IPS DF 6.9 (cell line): ENCODE measurements around the gene MEIG1.
"Not testable (repeated sequence)": the region's sequence is repeated elsewhere in the genome, so short reads cannot be mapped to it uniquely, and the experiment has no call there.

Source experiments
- DNase-seq: peaks from one replicate; pipeline ENCODE4 v3.0.0-alpha.2; 2013; ENCODE audit warnings: low read depth, low spot score
- H3K27ac ChIP-seq: one replicate; pipeline ENCODE4 v1.5.1; 2013; ENCODE audit warnings: low read length, control low read depth
- H3K27me3 ChIP-seq: 2 replicates; pipeline ENCODE4 v1.6.1; 2013; ENCODE audit warnings: mild to moderate bottlenecking, low read length; ENCODE audit not compliant: control insufficient read depth, insufficient read depth
- H3K36me3 ChIP-seq: 2 replicates; pipeline ENCODE4 v1.6.1; 2013; ENCODE audit warnings: low read length; ENCODE audit not compliant: control insufficient read depth, insufficient read depth
- H3K4me1 ChIP-seq: 2 replicates; pipeline ENCODE4 v1.6.1; 2013; ENCODE audit warnings: low read length; ENCODE audit not compliant: control insufficient read depth, insufficient read depth
- H3K4me3 ChIP-seq: 2 replicates; pipeline ENCODE4 v1.5.1; 2013; ENCODE audit warnings: mild to moderate bottlenecking, low read length
- H3K9me3 ChIP-seq: 2 replicates; pipeline ENCODE4 v1.6.1; 2013; ENCODE audit warnings: low read length, inconsistent platforms; ENCODE audit not compliant: control insufficient read depth, insufficient read depth
- WGBS: extraction: QIAGEN DNeasy Blood & Tissue Kit; methylation state at CpG from one replicate; pipeline ENCODE4 v1.1.7; 2013; ENCODE audit warnings: mixed read lengths, missing lambda C conversion rate; ENCODE audit not compliant: insufficient read length, insufficient coverage; 5-methylcytosine and 5-hydroxymethylcytosine counted together

The MEIG1 gene

GRCh38 chr10:14954001-14954770 lies 5.0 kb upstream of the MEIG1 start, which contains the start of gene DCLRE1C:
TSS of gene DCLRE1C (minus strand) at chr10:14954096. CDS start at chr10:14954010, 86 bp downstream.
- no peaks in the 10 kb centered on the region; the same call in 1 of the 2 replicates for H3K36me3 ChIP-seq
- no CpG with 5 or more reads among the region's 45 CpGs for WGBS
- H3K4me1 ChIP-seq, result no peaks in the 10 kb centered on the region
- no peaks in the 10 kb centered on the region for H3K27me3 ChIP-seq
- H3K27ac ChIP-seq, result no peak within 1 kb of the TSS
- DNase-seq, result peak; percentile 68
- no peaks in the 10 kb centered on the region for H3K9me3 ChIP-seq
- peak within 1 kb of the TSS; percentile 41; the same call in 1 of the 2 replicates for H3K4me3 ChIP-seq

DNA sequence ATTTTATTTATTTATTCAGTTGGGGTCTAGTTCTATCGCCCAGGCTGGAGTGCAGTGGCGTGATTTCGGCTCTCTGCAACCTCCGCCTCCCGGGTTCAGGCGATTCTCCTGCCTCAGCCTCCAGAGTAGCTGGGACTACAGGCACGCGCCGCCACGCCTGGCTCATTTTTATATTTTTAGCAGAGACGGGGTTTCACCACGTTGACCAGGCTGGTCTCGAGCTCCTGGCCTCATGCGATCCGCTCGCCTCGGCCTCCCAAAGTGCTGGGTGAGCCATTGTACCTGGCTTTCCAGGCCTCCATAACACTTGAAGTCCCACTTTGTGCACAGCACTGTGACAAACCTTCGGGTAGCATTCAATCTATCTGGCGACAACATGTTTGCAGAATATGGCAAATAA lies 4.3 kb upstream of the MEIG1 start:
- no peak overlapping the region for H3K4me3 ChIP-seq

GRCh38 chr10:14958872-14959220 lies 342 bp upstream of the MEIG1 start:
- Histone ChIP-seq H3K4me1 (no peaks in the 10 kb centered on the region), H3K27ac (no peak overlapping the region), H3K27me3 (no peaks in the 10 kb centered on the region), H3K36me3 (no peaks in the 10 kb centered on the region), H3K9me3 (no peaks in the 10 kb centered on the region), H3K4me3 (peak overlapping the region; percentile 76; the same call in 1 of the 2 replicates)
- no CpG with 5 or more reads among the region's 12 CpGs for WGBS
- DNase-seq, result no peak

More for the DNA sequence above, 4.3 kb upstream of the MEIG1 start:
- no CpG with 5 or more reads among the region's 19 CpGs for WGBS
- Histone ChIP-seq H3K36me3 (no peaks in the 10 kb centered on the region; the same call in 1 of the 2 replicates), H3K27ac (no peak overlapping the region), H3K4me1 (no peaks in the 10 kb centered on the region), H3K27me3 (no peaks in the 10 kb centered on the region), H3K9me3 (no peaks in the 10 kb centered on the region)
- no peak for DNase-seq

- H3K9me3 ChIP-seq, result no peaks in the 10 kb centered on the region
- H3K4me1 ChIP-seq, result no peaks in the 10 kb centered on the region
- H3K27me3 ChIP-seq, result no peaks in the 10 kb centered on the region
- no peaks in the 10 kb centered on the region for H3K36me3 ChIP-seq
- no peak for DNase-seq
- no peak overlapping the region for H3K27ac ChIP-seq
- no CpG with 5 or more reads among the region's 2 CpGs for WGBS
- H3K4me3 ChIP-seq, result no peak overlapping the region
Observed at GRCh38 chr10:14967897-14968296, 8.7 kb downstream of the MEIG1 start.

GRCh38 chr10:14971867-14972448 lies 12.8 kb downstream of the MEIG1 start:
- no peaks in the 10 kb centered on the region for H3K9me3 ChIP-seq
- H3K36me3 ChIP-seq, result no peaks in the 10 kb centered on the region
- H3K4me1 ChIP-seq, result no peaks in the 10 kb centered on the region
- H3K4me3 ChIP-seq, result no peak overlapping the region
- H3K27me3 ChIP-seq, result no peaks in the 10 kb centered on the region
- no CpG with 5 or more reads among the region's 4 CpGs for WGBS
- H3K27ac ChIP-seq, result no peak overlapping the region
- no peak for DNase-seq

- not testable (repeated sequence) for H3K36me3 ChIP-seq, H3K4me3 ChIP-seq, H3K4me1 ChIP-seq, H3K27me3 ChIP-seq, DNase-seq, H3K9me3 ChIP-seq, H3K27ac ChIP-seq
- no CpG with 5 or more reads among the region's 15 CpGs for WGBS
Observed at GRCh38 chr10:14974153-14974998, 15.2 kb downstream of the MEIG1 start.

GRCh38 chr10:14975672-14976273 lies 16.6 kb downstream of the MEIG1 start:
- Histone ChIP-seq H3K9me3 (no peaks in the 10 kb centered on the region), H3K27ac (no peak overlapping the region), H3K36me3 (no peaks in the 10 kb centered on the region), H3K4me3 (no peak overlapping the region), H3K27me3 (no peaks in the 10 kb centered on the region), H3K4me1 (no peaks in the 10 kb centered on the region)
- WGBS, result no CpG with 5 or more reads among the region's 21 CpGs
- DNase-seq, result no peak

DNA sequence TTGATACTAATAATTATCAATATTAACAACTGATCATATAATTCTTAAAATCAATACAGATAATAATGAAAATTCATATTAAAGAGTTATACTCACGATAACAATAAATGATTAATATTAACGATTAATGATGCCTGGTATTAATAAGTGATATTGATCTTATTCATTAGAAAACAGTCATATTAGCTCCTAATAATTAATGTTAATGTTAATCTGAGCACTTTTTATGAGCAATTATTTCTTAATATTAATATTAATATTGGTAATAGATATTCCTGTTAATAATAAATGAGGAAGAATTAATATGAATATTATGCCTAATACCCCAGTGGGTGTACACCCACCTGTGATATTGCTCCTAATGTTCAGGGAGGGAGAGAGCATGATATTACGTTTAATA lies 23.6 kb downstream of the MEIG1 start:
- H3K4me3 ChIP-seq, result no peak overlapping the region
- no CpG with 5 or more reads among the region's 3 CpGs for WGBS
- no peaks in the 10 kb centered on the region for H3K36me3 ChIP-seq
- H3K27ac ChIP-seq, result no peak overlapping the region
- H3K9me3 ChIP-seq, result no peaks in the 10 kb centered on the region
- H3K4me1 ChIP-seq, result no peaks in the 10 kb centered on the region
- DNase-seq, result no peak
- H3K27me3 ChIP-seq, result no peaks in the 10 kb centered on the region

DNA sequence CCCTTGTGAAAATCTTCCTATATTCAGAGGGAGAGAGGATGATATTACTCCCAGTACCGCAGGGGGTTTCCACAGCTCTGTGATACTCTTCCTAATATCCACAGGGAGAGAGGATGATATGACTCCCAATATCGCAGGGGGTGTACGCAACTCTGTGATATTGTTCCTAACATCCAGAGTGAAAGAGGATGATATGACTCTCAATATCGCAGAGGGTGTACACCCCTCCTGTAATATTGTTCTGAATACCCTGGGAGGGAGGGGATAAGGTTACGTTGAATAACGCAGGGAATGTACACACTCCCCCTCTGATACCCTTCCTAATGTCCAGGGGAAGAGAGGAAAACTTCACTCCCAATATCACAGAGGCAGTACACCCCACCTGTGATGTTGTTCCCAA lies 30.4 kb downstream of the MEIG1 start:
- not testable (repeated sequence) for H3K4me3 ChIP-seq, H3K4me1 ChIP-seq, H3K36me3 ChIP-seq, H3K9me3 ChIP-seq, H3K27me3 ChIP-seq, H3K27ac ChIP-seq, DNase-seq
- WGBS, result no CpG with 5 or more reads among the region's 6 CpGs

- no CpG with 5 or more reads among the region's 19 CpGs for WGBS
- H3K27ac ChIP-seq, H3K36me3 ChIP-seq, H3K27me3 ChIP-seq, H3K9me3 ChIP-seq, H3K4me1 ChIP-seq, H3K4me3 ChIP-seq: not testable (repeated sequence)
- DNase-seq, result peak; percentile 31
Observed at GRCh38 chr10:14991035-14991749, 32.0 kb downstream of the MEIG1 start.
